Small intestine (tissue), 7 donors: ENCODE measurements around the gene TRIM14. TPM values are rescaled to one million over a fixed set of nuclear protein-coding genes. Genes with fewer than 3 reads are reported as not detected.
A peak's percentile ranks its signal among the peaks of the same experiment; 100 is the strongest.

Experiments used
- DNase-seq, 2 donors: peaks; one replicate each; pipeline versions ENCODE4 v3.0.0 to v3.0.0-alpha.2; 2013
- FAIRE-seq: peaks from 2 replicates; lab custom pipeline; 2012; peaks lifted over from hg19 to GRCh38; lab: Jason Lieb, UNC
- H3K27ac ChIP-seq, 3 donors: one replicate each; pipeline ENCODE4 v1.5.1; 2013; ENCODE audit warnings: low read length in 2 of 3, mild to moderate bottlenecking in 2 of 3, control low read depth in 1 of 3, inconsistent platforms in 1 of 3, low read depth in 1 of 3, moderate library complexity in 1 of 3
- H3K27me3 ChIP-seq, 3 donors: one replicate each; pipeline ENCODE4 v1.6.1; 2013; ENCODE audit warnings: low read length in 3 of 3, inconsistent platforms in 1 of 3; ENCODE audit not compliant: control insufficient read depth in 3 of 3, insufficient read depth in 3 of 3
- H3K36me3 ChIP-seq, 3 donors: one replicate each; pipeline ENCODE4 v1.6.1; 2013; ENCODE audit warnings: low read length in 3 of 3, inconsistent platforms in 1 of 3, low read depth in 1 of 3, mild to moderate bottlenecking in 1 of 3, moderate library complexity in 1 of 3; ENCODE audit not compliant: control insufficient read depth in 3 of 3, insufficient read depth in 2 of 3
- H3K4me1 ChIP-seq, 3 donors: one replicate each; pipeline ENCODE4 v1.6.1; 2013; ENCODE audit warnings: low read length in 2 of 3, inconsistent platforms in 1 of 3, low read depth in 1 of 3, mild to moderate bottlenecking in 1 of 3, moderate library complexity in 1 of 3; ENCODE audit not compliant: control insufficient read depth in 3 of 3, insufficient read depth in 2 of 3
- H3K4me3 ChIP-seq, 3 donors: one replicate each; pipeline ENCODE4 v1.5.1; 2013; ENCODE audit warnings: low read length in 3 of 3, control low read depth in 1 of 3, inconsistent platforms in 1 of 3, low read depth in 1 of 3, mild to moderate bottlenecking in 1 of 3, moderate library complexity in 1 of 3
- H3K9me3 ChIP-seq, 2 donors: one replicate each; pipeline ENCODE4 v1.6.1; 2013; ENCODE audit warnings: low read depth in 1 of 2, low read length in 1 of 2; ENCODE audit not compliant: control insufficient read depth in 2 of 2, insufficient read depth in 1 of 2
- WGBS, 3 donors: extraction: QIAGEN DNeasy Blood & Tissue Kit; methylation state at CpG; one replicate each; pipeline ENCODE4 v1.1.7; 2013; 5-methylcytosine and 5-hydroxymethylcytosine counted together
- polyA plus RNA-seq, 4 donors: library from polyadenylated mRNA; stranded (reverse) in 3 of 4; unstranded in 1 of 4; fragments of 200-250 nt in 3 of 4; fragments of 120-200 nt in 1 of 4; gene quantifications; one replicate each; pipeline versions ENCODE4 v1.2.1 to v1.2.3, GENCODE V29; 2013
- donor health status: healthy with polysubstance abuse.
- donor health status: control.
- donor health status: control.
- donor health status: Bipolar disorder and iron deficiency.
- donor health status: healthy.

Gene TRIM14
- polyA plus RNA-seq, 4 donors, result 20.5 to 47.1 (median 32.9) TPM

DNA sequence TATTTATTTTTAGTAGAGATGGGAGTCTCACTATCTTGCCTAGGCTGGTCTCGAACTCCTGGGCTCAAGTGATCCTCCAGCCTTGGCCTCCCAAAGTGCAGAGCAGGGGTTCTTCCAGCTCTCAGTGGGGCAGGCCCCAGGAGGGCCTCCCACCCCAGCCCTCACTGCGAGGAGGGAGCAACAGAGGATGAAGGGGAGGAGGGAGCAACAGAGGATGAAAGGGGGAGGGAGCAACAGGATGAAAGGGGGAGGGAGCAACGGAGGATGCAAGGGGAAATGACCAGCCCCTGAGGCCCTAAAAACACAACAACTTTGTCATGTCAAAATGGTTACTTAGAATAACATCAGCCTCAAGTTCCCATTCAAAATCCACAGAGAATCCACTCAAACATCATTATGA, 10.0 kb downstream of the TRIM14 start:
- WGBS, 3 donors, result 53 to 75% (median 54%) methylated on average over 2 to 3 of the region's 3 CpGs
- H3K4me1 ChIP-seq, result peaks cover 0 to 3% (median 0%) of the 10 kb centered on the region in 3 donors
- peaks cover 0 to 5% of the 10 kb centered on the region in 2 donors for H3K9me3 ChIP-seq
- DNase-seq, result no peak
- no peak overlapping the region for H3K4me3 ChIP-seq
- H3K27me3 ChIP-seq, result no peaks in the 10 kb centered on the region
- peaks cover 5 to 51% (median 16%) of the 10 kb centered on the region in 3 donors for H3K36me3 ChIP-seq
- no peak for FAIRE-seq
- peak overlapping the region in 1 of 3 donors; percentile 78 for H3K27ac ChIP-seq

DNA sequence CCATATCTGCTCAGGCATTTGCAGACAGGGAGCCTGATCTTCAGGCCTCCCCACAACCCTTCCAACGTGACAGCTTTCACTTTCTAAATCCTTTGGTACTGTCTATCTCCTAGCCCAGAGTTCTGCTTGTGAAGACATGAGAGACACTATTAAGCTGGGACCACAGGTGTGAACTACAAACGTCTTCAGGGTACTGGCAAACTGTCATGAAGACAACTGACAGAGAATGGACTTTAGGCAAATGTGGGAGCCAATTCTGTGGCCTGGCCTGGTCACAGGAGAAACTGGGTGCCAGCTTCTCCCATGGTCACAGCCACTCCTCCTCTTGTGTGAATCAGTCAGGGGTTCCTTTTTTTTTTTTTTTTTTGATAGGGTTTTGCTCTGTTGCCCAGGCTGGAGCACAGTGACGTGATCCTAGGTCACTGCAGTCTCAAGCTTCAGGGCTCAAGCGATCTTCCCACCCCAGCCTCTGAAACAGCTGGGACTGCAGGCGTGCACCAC, 10.4 kb downstream of the TRIM14 start:
- Histone ChIP-seq H3K27me3 (no peaks in the 10 kb centered on the region), H3K36me3 (peaks cover 5 to 54% (median 16%) of the 10 kb centered on the region in 3 donors)

DNA sequence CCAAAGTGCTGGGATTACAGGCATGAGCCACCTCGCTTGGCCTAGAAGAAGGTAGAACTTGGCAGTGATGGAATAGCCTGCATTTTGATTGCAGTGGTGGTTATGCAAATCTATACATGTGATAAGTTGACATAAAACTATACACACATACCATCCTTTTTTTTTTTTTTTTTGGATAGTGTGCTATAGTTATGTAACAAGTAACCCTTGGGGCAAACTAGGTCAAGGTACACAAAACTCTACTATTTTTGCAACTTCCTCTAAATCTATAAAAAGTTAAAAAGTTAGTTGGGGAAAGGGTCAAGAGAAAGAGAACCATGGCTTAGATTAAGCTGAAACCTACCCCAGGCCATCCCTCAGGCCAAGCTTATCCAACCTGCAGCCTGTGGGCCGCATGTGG, 11.1 kb downstream of the TRIM14 start:
- Histone ChIP-seq H3K27ac (peak overlapping the region in 2 of 3 donors; percentile 55 to 78), H3K9me3 (peaks cover 0 to 5% of the 10 kb centered on the region in 2 donors), H3K4me1 (peaks cover 0 to 3% (median 0%) of the 10 kb centered on the region in 3 donors), H3K27me3 (no peaks in the 10 kb centered on the region), H3K36me3 (peaks cover 5 to 55% (median 16%) of the 10 kb centered on the region in 3 donors), H3K4me3 (no peak overlapping the region)
- no peak for FAIRE-seq
- WGBS, 3 donors, result 85 to 90% (median 87%) methylated on average over 2 of the region's 2 CpGs
- no peak for DNase-seq

More for the DNA sequence above, 10.4 kb downstream of the TRIM14 start:
- Histone ChIP-seq H3K9me3 (peaks cover 0 to 5% of the 10 kb centered on the region in 2 donors), H3K27ac (peak overlapping the region in 2 of 3 donors; percentile 55 to 78), H3K4me1 (peaks cover 0 to 3% (median 0%) of the 10 kb centered on the region in 3 donors), H3K4me3 (no peak overlapping the region)
- FAIRE-seq (no peak), DNase-seq (peak in 1 of 2 donors; percentile 46)
- 56 to 60% (median 57%) methylated on average over 5 of the region's 5 CpGs for WGBS, 3 donors

DNA sequence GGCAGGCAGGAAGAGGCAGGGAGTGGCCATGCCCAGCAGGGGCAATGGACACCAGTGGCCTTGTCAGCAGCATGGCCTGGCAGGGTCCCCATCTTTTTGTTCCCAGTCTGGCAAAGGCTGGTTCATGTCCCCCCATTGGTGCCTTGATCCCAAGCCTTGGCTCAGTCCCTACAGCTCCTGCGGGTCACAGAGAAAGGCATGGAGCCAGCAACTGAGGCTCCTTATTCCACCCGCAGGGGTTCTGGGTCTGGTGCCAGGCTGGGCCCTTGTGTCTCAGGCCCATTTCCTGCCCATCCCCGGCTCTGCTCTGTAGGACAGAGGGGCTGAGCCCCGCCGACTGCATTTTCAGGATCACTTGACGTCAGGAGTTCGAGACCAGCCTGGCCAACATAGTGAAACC, 14.0 kb downstream of the TRIM14 start:
- H3K36me3 ChIP-seq, result peaks cover 7 to 55% (median 16%) of the 10 kb centered on the region in 3 donors
- DNase-seq, result no peak

DNA sequence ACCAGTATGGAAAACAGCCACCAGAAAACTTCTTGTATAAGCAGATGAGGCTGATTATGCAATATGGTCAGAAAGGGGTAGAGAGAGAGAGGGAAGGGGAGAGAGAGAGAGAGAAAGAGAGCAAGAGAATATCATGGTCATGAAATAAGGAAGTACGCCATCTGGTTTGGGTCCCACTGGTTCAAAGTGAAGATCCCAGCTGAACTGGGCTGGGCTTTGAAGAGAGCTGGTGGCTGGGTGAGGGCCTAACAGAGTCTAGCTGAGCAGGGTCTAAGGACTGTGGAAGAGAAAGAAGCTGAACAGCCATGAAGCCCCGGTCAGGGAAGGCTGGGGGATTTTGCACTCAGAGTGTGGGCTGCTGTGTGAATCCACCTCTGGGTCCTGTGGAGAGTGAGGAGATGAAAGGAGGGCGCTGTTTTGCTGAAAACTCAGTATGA, 14.6 kb downstream of the TRIM14 start:
- FAIRE-seq, result no peak
- DNase-seq, result no peak
- Histone ChIP-seq H3K36me3 (peaks cover 6 to 54% (median 14%) of the 10 kb centered on the region in 3 donors), H3K27me3 (no peaks in the 10 kb centered on the region), H3K4me3 (no peak overlapping the region), H3K27ac (peak overlapping the region in 2 of 3 donors; percentile 24 to 57), H3K9me3 (peaks cover 0 to 5% of the 10 kb centered on the region in 2 donors), H3K4me1 (peaks cover 0 to 6% (median 0%) of the 10 kb centered on the region in 3 donors)
- WGBS, 3 donors, result 84 to 93% (median 88%) methylated on average over 3 of the region's 3 CpGs

More for the DNA sequence above, 14.0 kb downstream of the TRIM14 start:
- FAIRE-seq, result no peak
- no peaks in the 10 kb centered on the region for H3K27me3 ChIP-seq
- peaks cover 0 to 3% (median 0%) of the 10 kb centered on the region in 3 donors for H3K4me1 ChIP-seq
- H3K4me3 ChIP-seq, result no peak overlapping the region
- H3K27ac ChIP-seq, result peak overlapping the region in 2 of 3 donors; percentile 24 to 57
- WGBS, 3 donors, result 95 to 98% (median 96%) methylated on average over 7 of the region's 7 CpGs
- H3K9me3 ChIP-seq, result peaks cover 0 to 5% of the 10 kb centered on the region in 2 donors

DNA sequence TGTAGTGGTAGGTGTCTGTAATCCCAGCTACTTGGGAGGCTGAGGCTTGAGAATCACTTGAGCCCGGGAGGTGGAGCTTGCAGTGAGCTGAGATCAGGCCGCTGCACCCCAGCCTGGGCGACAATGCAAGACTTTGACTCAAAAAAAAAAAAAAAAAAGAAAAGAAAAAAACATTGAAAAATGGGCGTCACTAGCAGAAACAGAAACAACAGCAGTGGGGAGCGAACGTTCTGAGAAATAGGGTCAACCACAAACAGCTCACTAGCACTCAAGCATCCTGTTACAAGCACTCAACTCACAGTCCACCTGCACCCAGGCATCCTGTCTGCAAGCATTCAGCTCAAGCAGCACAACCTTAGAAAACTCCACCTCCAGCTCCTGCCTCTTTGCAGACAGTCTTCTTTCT, 17.2 kb downstream of the TRIM14 start:
- Histone ChIP-seq H3K9me3 (peaks cover 0 to 3% of the 10 kb centered on the region in 2 donors), H3K27ac (no peak overlapping the region), H3K4me1 (peaks cover 0 to 7% (median 0%) of the 10 kb centered on the region in 3 donors), H3K36me3 (peaks cover 8 to 56% (median 10%) of the 10 kb centered on the region in 3 donors), H3K4me3 (no peak overlapping the region), H3K27me3 (no peaks in the 10 kb centered on the region)
- WGBS, 3 donors, result 29 to 66% (median 40%) methylated on average over 6 of the region's 6 CpGs
- peak in 1 of 2 donors; percentile 75 for DNase-seq
- FAIRE-seq, result no peak

DNA sequence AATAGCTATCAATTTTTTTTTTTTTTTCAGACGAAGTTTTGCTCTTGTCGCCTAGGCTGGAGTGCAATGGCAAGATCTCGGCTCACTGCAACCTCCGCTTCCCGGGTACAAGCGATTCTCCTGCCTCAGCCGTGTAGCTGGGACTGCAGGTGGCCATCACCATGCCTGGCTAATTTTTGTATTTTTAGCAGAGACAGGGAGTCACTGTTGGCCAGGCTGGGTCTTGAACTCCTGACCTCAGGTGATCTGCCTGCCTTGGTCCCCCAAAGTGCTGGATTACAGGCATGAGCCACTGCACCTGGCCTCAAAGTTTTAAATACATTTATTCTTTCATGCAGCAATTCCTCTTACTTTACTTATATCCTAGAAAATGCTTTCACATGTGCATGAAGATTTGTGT, 17.6 kb downstream of the TRIM14 start:
- FAIRE-seq, result no peak

DNA sequence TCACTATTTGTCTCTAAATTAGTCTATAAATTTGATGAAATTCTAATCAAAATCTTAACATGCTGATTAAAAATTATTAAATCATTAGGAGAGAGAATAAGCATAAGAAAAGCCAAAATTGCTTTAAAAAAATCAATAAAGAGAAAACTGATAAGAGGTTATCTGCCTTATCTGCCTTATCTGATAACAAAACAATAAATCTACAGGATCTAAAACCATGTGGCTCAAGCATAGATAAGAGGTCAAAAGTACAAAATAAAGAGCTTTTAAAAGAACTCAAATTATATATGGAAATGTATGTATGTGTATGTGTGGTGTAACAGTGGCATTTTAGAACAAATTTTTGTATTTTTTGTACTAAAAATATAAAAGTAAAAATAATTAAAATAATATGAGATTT, 18.6 kb downstream of the TRIM14 start:
- DNase-seq (no peak), FAIRE-seq (peak; percentile 47)
- Histone ChIP-seq H3K4me3 (no peak overlapping the region), H3K36me3 (peaks cover 7 to 63% (median 14%) of the 10 kb centered on the region in 3 donors), H3K27ac (no peak overlapping the region), H3K4me1 (peaks cover 0 to 4% (median 0%) of the 10 kb centered on the region in 3 donors), H3K27me3 (no peaks in the 10 kb centered on the region), H3K9me3 (no peaks in the 10 kb centered on the region)

More for the DNA sequence above, 17.6 kb downstream of the TRIM14 start:
- Histone ChIP-seq H3K36me3 (peaks cover 8 to 58% (median 10%) of the 10 kb centered on the region in 3 donors), H3K27me3 (no peaks in the 10 kb centered on the region), H3K9me3 (no peaks in the 10 kb centered on the region), H3K4me1 (peaks cover 0 to 7% (median 0%) of the 10 kb centered on the region in 3 donors), H3K4me3 (no peak overlapping the region), H3K27ac (peak overlapping the region in 2 of 3 donors; percentile 43 to 75)
- DNase-seq, result no peak
- 79 to 88% (median 85%) methylated on average over 7 of the region's 7 CpGs for WGBS, 3 donors
